ENCODE results near the gene ERP27. TPM values are rescaled to one million over a fixed set of nuclear protein-coding genes. Genes with fewer than 3 reads are reported as not detected.

The ERP27 gene
- total and polyA plus RNA-seq, 10 donors, result 1.3 to 6.4 (median 3.8) TPM

GRCh38 chr12:14871886-14872285, 66.5 kb downstream of the ERP27 start:
- Histone ChIP-seq H3K27me3 (replicated peaks in 1 of 7) (peaks cover 0 to 9% (median 0%) of the 10 kb centered on the region in 7 donors), H3K4me1 (no peaks in the 10 kb centered on the region), H3K4me3 (no peak overlapping the region), H3K27ac (no peak overlapping the region), H3K9me3 (peaks cover 0 to 6% (median 2%) of the 10 kb centered on the region in 8 donors), H3K36me3 (no peaks in the 10 kb centered on the region)
- WGBS, 5 donors, result 84 to 95% (median 89%) methylated on average over 1 of the region's 1 CpG
- no peak for DNase-seq
- TF ChIP-seq POLR2AphosphoS5 (IDR thresholded peaks at IDR 0.05), result no peak
- TF ChIP-seq CTCF (IDR thresholded peaks at IDR 0.05 in 8 of 11, conservative IDR thresholded peaks at IDR 0.05 in 3 of 11), result no peak
- no peak for TF ChIP-seq POLR2A (IDR thresholded peaks at IDR 0.05)
- intact Hi-C loops (cut with DNase I; ENCODE audit: low total_unique reads), result no loop called here

- intact Hi-C loops (cut with DNase I; ENCODE audit: low total_unique reads), result no loop called here
- 80 to 98% (median 97%) methylated on average over 1 of the region's 1 CpG for WGBS, 5 donors
These were observed 67.1 kb downstream of the ERP27 start for GRCh38 chr12:14871247-14871646.

GRCh38 chr12:14868916-14869506, 69.3 kb downstream of the ERP27 start:
- Histone ChIP-seq H3K4me1 (no peaks in the 10 kb centered on the region), H3K9me3 (peaks cover 0 to 10% (median 4%) of the 10 kb centered on the region in 8 donors), H3K36me3 (no peaks in the 10 kb centered on the region), H3K27me3 (replicated peaks in 1 of 7) (peaks cover 0 to 9% (median 0%) of the 10 kb centered on the region in 7 donors), H3K4me3 (no peak overlapping the region), H3K27ac (no peak overlapping the region)
- TF ChIP-seq CTCF (IDR thresholded peaks at IDR 0.05 in 8 of 11, conservative IDR thresholded peaks at IDR 0.05 in 3 of 11), result no peak
- no peak for TF ChIP-seq POLR2AphosphoS5 (IDR thresholded peaks at IDR 0.05)
- TF ChIP-seq POLR2A (IDR thresholded peaks at IDR 0.05), result no peak
- intact Hi-C loops (cut with DNase I; ENCODE audit: low total_unique reads), result no loop called here
- DNase-seq, result no peak
- WGBS, 5 donors, result 77 to 94% (median 92%) methylated on average over 1 to 3 of the region's 3 CpGs

More at GRCh38 chr12:14871247-14871646, 67.1 kb downstream of the ERP27 start:
- H3K4me3 ChIP-seq, result no peak overlapping the region
- no peak for DNase-seq
- H3K36me3 ChIP-seq, result no peaks in the 10 kb centered on the region
- H3K4me1 ChIP-seq, result no peaks in the 10 kb centered on the region
- H3K27me3 ChIP-seq (replicated peaks in 1 of 7), result peaks cover 0 to 9% (median 0%) of the 10 kb centered on the region in 7 donors
- no peak overlapping the region for H3K27ac ChIP-seq
- peaks cover 0 to 10% (median 4%) of the 10 kb centered on the region in 8 donors for H3K9me3 ChIP-seq
- TF ChIP-seq CTCF (IDR thresholded peaks at IDR 0.05 in 8 of 11, conservative IDR thresholded peaks at IDR 0.05 in 3 of 11) (no peak), POLR2A (IDR thresholded peaks at IDR 0.05) (no peak), POLR2AphosphoS5 (IDR thresholded peaks at IDR 0.05) (no peak)

Other genes with a start within 250 kb of the ERP27 start
- gene GUCY2C, start 241.9 kb downstream of the ERP27 start, total RNA-seq, result not detected
- under 1 TPM; 0.19 to 0.35 (median 0.26) TPM for gene GUCY2C, start 241.9 kb downstream of the ERP27 start, polyA plus RNA-seq
- 10 to 100 TPM; 22.0 to 61.4 (median 49.2) TPM for gene WBP11, start 135.1 kb downstream of the ERP27 start, total RNA-seq
- 10 to 100 TPM; 16.0 to 18.8 (median 17.1) TPM for gene WBP11, start 135.1 kb downstream of the ERP27 start, polyA plus RNA-seq
- 1 to 10 TPM in 5 of 7 donors, under 1 TPM in 2; 0.51 to 1.4 (median 1.0) TPM for gene C12orf60, start 134.9 kb downstream of the ERP27 start, total RNA-seq
- 1 to 10 TPM in 2 of 3 donors, under 1 TPM in 1; 0.96 to 2.2 (median 1.6) TPM for gene C12orf60, start 134.9 kb downstream of the ERP27 start, polyA plus RNA-seq
- gene SMCO3, start 124.4 kb downstream of the ERP27 start, total RNA-seq, result 1 to 10 TPM in 3 of 7 donors, under 1 TPM in 4; 0.32 to 1.6 (median 0.77) TPM
- 1 to 10 TPM in 1 of 3 donors, under 1 TPM in 2; 0.57 to 1.5 (median 0.97) TPM for gene SMCO3, start 124.4 kb downstream of the ERP27 start, polyA plus RNA-seq
- gene ART4, start 95.0 kb downstream of the ERP27 start, total RNA-seq, result 10 to 100 TPM; 14.2 to 46.1 (median 21.5) TPM
- gene ART4, start 95.0 kb downstream of the ERP27 start, polyA plus RNA-seq, result 1 to 10 TPM; 2.3 to 8.9 (median 3.9) TPM
- 10 to 100 TPM; 29.4 to 96.6 (median 43.5) TPM for gene MGP, start 52.7 kb downstream of the ERP27 start, total RNA-seq
- 100 to 1,000 TPM in 2 of 3 donors, 10 to 100 TPM in 1; 56.4 to 292 (median 110) TPM for gene MGP, start 52.7 kb downstream of the ERP27 start, polyA plus RNA-seq
- gene ARHGDIB, start 23.1 kb upstream of the ERP27 start, total RNA-seq, result 100 to 1,000 TPM; 537 to 956 (median 706) TPM
- gene ARHGDIB, start 23.1 kb upstream of the ERP27 start, polyA plus RNA-seq, result 1,000 to 10,000 TPM in 1 of 3 donors, 100 to 1,000 TPM in 2; 835 to 1,063 (median 908) TPM
- 1 to 10 TPM in 1 of 7 donors, under 1 TPM in 2, not detected in 4; 0.37 to 2.6 (median 0.51) TPM for gene PDE6H, start 34.5 kb upstream of the ERP27 start, total RNA-seq
- gene PDE6H, start 34.5 kb upstream of the ERP27 start, polyA plus RNA-seq, result not detected